Panc1 (cell line): ENCODE results near the gene SPEM2.

ENCODE experiments used
- POLR2AphosphoS5 ChIP-seq: IDR thresholded peaks from 2 replicates; pipeline ENCODE4 v1.6.1; 2012; ENCODE audit warnings: mild to moderate bottlenecking, low read depth, low read length, moderate library complexity
- REST ChIP-seq, 2 experiments: IDR thresholded peaks; 2 replicates each; pipeline ENCODE4 v1.6.1; 2011 to 2012; ENCODE audit warnings: low read depth in 2 of 2, control low read depth in 1 of 2, low read length in 1 of 2, mild to moderate bottlenecking in 1 of 2, moderate library complexity in 1 of 2; ENCODE audit not compliant: insufficient read depth in 1 of 2
- SIN3A ChIP-seq: IDR thresholded peaks from 2 replicates; pipeline ENCODE4 v1.6.1; 2012; ENCODE audit warnings: low read depth, mild to moderate bottlenecking, low read length, moderate library complexity, borderline replicate concordance; ENCODE audit not compliant: insufficient read depth
- TCF7L2 ChIP-seq: IDR thresholded peaks from 2 replicates; pipeline ENCODE4 v1.6.1; 2011; ENCODE audit warnings: mild to moderate bottlenecking, low read depth, low read length, inconsistent platforms
- TF ChIP-seq, protein P1 (sequence below): fragments of 450-650 bp; IDR thresholded peaks from 2 replicates; pipeline ENCODE4 v1.5.1; 2017; ENCODE audit warnings: mild to moderate bottlenecking

- TF ChIP-seq SIN3A (no peak), POLR2AphosphoS5 (no peak), REST (IDR thresholded peaks at IDR 0.05; ENCODE audit: insufficient read depth in 1 of 2, low read depth in 2 of 2, low read length in 1 of 2) (no peak), TCF7L2 (no peak)
- TF ChIP-seq, protein P1, sequence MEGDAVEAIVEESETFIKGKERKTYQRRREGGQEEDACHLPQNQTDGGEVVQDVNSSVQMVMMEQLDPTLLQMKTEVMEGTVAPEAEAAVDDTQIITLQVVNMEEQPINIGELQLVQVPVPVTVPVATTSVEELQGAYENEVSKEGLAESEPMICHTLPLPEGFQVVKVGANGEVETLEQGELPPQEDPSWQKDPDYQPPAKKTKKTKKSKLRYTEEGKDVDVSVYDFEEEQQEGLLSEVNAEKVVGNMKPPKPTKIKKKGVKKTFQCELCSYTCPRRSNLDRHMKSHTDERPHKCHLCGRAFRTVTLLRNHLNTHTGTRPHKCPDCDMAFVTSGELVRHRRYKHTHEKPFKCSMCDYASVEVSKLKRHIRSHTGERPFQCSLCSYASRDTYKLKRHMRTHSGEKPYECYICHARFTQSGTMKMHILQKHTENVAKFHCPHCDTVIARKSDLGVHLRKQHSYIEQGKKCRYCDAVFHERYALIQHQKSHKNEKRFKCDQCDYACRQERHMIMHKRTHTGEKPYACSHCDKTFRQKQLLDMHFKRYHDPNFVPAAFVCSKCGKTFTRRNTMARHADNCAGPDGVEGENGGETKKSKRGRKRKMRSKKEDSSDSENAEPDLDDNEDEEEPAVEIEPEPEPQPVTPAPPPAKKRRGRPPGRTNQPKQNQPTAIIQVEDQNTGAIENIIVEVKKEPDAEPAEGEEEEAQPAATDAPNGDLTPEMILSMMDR, result no peak
Observed at GRCh38 chr17:7416323-7416722, 9.1 kb upstream of the SPEM2 start.
